ENCODE results near the gene RDH11. TPM values are rescaled to one million over a fixed set of nuclear protein-coding genes. Genes with fewer than 3 reads are reported as not detected.

Gene RDH11
- polyA plus RNA-seq, 3 donors, result 64.9 to 70.7 (median 65.4) TPM

DNA sequence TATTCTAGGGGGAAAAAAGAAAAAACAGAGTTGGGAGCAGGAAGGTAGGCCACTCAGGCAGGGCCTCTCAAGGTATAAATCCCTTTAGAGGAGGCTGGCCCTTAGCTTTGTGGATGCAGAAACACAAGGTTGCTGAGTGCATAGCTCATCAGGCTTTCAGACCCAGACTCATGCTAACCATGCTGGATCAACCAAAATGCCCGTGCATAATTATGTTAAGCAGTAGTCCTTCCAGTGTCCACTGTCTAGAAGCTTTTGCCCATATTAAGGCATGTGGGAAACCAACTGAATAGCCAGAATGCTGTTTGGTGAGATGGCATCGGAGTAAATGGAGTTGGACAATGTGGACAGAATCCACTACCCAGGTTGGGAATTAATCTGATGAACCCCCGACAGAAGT is 56.9 kb downstream of the RDH11 start:
- WGBS (ENCODE audit: insufficient coverage), result 100% methylated on average over 1 of the region's 3 CpGs
- no peak overlapping the region for H3K27ac Mint-ChIP-seq

DNA sequence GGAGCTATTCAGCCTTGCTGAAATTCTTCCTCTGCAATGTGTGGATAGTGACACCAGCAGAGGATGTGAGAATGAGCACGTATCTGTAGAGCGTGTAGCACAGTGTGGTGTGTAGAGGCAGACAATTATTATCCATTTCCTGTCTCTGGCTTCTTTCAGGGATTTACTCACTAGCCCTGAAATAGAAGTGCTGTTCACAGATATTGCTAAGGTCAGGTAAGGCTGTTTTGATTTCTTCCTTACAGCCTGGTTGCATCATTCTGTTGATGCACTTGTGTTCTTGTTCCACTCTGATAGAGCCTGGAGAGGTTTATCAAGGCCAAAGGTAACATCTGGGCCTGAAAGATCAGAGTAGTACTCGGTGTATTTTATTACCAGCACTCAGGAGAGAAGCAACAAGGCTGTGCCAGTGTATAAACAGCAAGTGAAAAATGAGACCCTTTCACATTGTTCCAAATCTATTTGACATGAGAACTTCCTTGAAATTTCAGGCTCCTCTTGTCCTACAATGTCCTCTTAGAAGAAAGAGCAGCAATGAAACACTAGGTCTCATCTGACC is 59.1 kb downstream of the RDH11 start:
- no peaks in the 10 kb centered on the region for H3K4me1 ChIP-seq (ENCODE audit: control insufficient read depth in 1 of 2, insufficient read depth in 2 of 2, low read length in 2 of 2)
- no peaks in the 10 kb centered on the region for H3K9me3 ChIP-seq (replicated peaks in 1 of 2; ENCODE audit: control insufficient read depth in 1 of 2, insufficient read depth in 1 of 2, low read length in 2 of 2)
- DNase-seq, result no peak
- no peak overlapping the region for H3K4me2 ChIP-seq (replicated peaks; ENCODE audit: extremely low read depth, low read length, poor library complexity, severe bottlenecking)
- H3K27ac ChIP-seq (ENCODE audit: low read depth in 1 of 2, low read length in 2 of 2), result no peak overlapping the region
- Mint-ChIP-seq H3K9me3 (no peaks in the 10 kb centered on the region), H3K27me3 (ENCODE audit: low read depth in 3 of 3) (no peaks in the 10 kb centered on the region), H3K27ac (no peak overlapping the region), H3K36me3 (peaks cover 0 to 2% of the 10 kb centered on the region in 2 donors), H3K4me3 (no peak overlapping the region), H3K4me1 (no peaks in the 10 kb centered on the region)
- H2AFZ ChIP-seq (ENCODE audit: insufficient read depth, low read depth, low read length, poor library complexity, severe bottlenecking), result no peak overlapping the region
- no peaks in the 10 kb centered on the region for H3K79me2 ChIP-seq (ENCODE audit: insufficient read depth, low read length)
- WGBS (ENCODE audit: insufficient coverage), result 100% methylated on average over 1 of the region's 3 CpGs
- no peaks in the 10 kb centered on the region for H3K27me3 ChIP-seq (ENCODE audit: control insufficient read depth in 2 of 2, insufficient read depth in 2 of 2, low read length in 2 of 2)
- H3K36me3 ChIP-seq (replicated peaks in 1 of 2; ENCODE audit: control insufficient read depth in 1 of 2, insufficient read depth in 2 of 2, low read length in 2 of 2), result no peaks in the 10 kb centered on the region
- no peaks in the 10 kb centered on the region for H4K20me1 ChIP-seq (ENCODE audit: insufficient read depth, low read length)
- intact Hi-C loops (cut with micrococcal nuclease), result no loop called here
- no peak overlapping the region for H3K9ac ChIP-seq (ENCODE audit: insufficient read depth, low read length, poor library complexity, severe bottlenecking)
- H3K4me3 ChIP-seq (replicated peaks in 1 of 3; ENCODE audit: low read depth in 2 of 3, low read length in 3 of 3), result no peak overlapping the region
- no peak for TF ChIP-seq CTCF (IDR thresholded peaks at IDR 0.05)

More for the DNA sequence above, 56.9 kb downstream of the RDH11 start:
- H3K27me3 Mint-ChIP-seq (ENCODE audit: low read depth in 3 of 3), result peaks cover 0 to 2% (median 0%) of the 10 kb centered on the region in 3 donors
- H3K4me1 Mint-ChIP-seq, result no peaks in the 10 kb centered on the region
- peaks cover 1 to 4% of the 10 kb centered on the region in 2 donors for H3K36me3 Mint-ChIP-seq
- no peak overlapping the region for H3K9ac ChIP-seq (ENCODE audit: insufficient read depth, low read length, poor library complexity, severe bottlenecking)
- intact Hi-C loops (cut with micrococcal nuclease), result no loop called here
- no peaks in the 10 kb centered on the region for H3K36me3 ChIP-seq (replicated peaks in 1 of 2; ENCODE audit: control insufficient read depth in 1 of 2, insufficient read depth in 2 of 2, low read length in 2 of 2)
- no peak for TF ChIP-seq CTCF (IDR thresholded peaks at IDR 0.05)
- H3K4me1 ChIP-seq (ENCODE audit: control insufficient read depth in 1 of 2, insufficient read depth in 2 of 2, low read length in 2 of 2), result no peaks in the 10 kb centered on the region
- H2AFZ ChIP-seq (ENCODE audit: insufficient read depth, low read depth, low read length, poor library complexity, severe bottlenecking), result no peak overlapping the region
- DNase-seq, result no peak
- no peaks in the 10 kb centered on the region for H3K79me2 ChIP-seq (ENCODE audit: insufficient read depth, low read length)
- H3K4me3 Mint-ChIP-seq, result no peak overlapping the region
- H3K4me3 ChIP-seq (replicated peaks in 1 of 3; ENCODE audit: low read depth in 2 of 3, low read length in 3 of 3), result no peak overlapping the region
- no peak overlapping the region for H3K4me2 ChIP-seq (replicated peaks; ENCODE audit: extremely low read depth, low read length, poor library complexity, severe bottlenecking)
- no peak overlapping the region for H3K27ac ChIP-seq (ENCODE audit: low read depth in 1 of 2, low read length in 2 of 2)
- no peaks in the 10 kb centered on the region for H3K9me3 ChIP-seq (replicated peaks in 1 of 2; ENCODE audit: control insufficient read depth in 1 of 2, insufficient read depth in 1 of 2, low read length in 2 of 2)
- H3K9me3 Mint-ChIP-seq, result no peaks in the 10 kb centered on the region
- H4K20me1 ChIP-seq (ENCODE audit: insufficient read depth, low read length), result no peaks in the 10 kb centered on the region
- H3K27me3 ChIP-seq (ENCODE audit: control insufficient read depth in 2 of 2, insufficient read depth in 2 of 2, low read length in 2 of 2), result no peaks in the 10 kb centered on the region
